Measurements from ENCODE around the gene THRA.

Gene THRA

GRCh38 chr17:40026816-40027613 lies 35.8 kb upstream of the THRA start:
- no peak for DNase-seq (ENCODE audit: low read depth)

DNA sequence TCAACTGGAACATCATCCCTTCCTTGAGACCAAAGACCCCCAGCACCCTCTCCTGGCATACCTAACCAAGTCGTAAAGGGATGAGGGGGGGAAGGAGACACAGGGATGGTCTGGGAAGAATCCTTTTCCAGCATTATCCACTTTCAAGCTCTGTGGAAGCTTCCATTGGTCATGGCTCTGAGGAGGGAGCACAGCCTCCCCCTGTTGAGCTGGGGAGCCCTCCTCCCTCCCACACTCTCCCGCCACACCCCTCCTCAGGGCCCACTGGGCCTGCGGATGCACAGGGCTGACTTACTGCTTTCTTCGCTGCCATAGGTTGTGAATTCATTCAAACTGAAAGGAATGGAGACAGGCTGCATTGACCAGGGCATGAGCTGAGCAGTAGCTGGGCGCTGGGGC lies 35.2 kb upstream of the THRA start:
- DNase-seq (ENCODE audit: low read depth) = no peak

- DNase-seq (ENCODE audit: low read depth) = no peak
Observed at GRCh38 chr17:40028595-40028994, 34.2 kb upstream of the THRA start.

GRCh38 chr17:40031706-40032105 lies 31.1 kb upstream of the THRA start:
- DNase-seq (ENCODE audit: low read depth) = no peak

GRCh38 chr17:40032322-40033320 lies 30.1 kb upstream of the THRA start:
- DNase-seq (ENCODE audit: low read depth) = no peak

DNA sequence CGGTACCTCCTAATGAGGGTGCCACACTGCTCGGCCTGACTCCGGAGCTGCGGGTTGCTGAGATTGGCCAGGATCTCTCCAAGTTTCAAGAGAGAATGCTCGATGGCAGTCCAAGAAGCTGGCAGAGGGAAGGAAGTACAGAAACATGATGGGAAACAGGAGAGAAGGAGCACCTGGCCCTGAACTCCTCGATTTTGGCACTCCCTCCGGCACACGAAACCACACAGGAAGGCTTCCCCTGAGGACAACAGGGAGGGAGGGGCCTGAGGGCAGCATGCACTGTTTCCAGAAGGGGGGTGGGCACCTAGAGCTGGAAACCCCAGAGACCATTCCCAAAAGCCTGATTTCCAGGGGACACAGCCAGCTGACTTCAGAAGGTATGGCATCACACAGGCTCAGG lies 29.4 kb upstream of the THRA start:
- DNase-seq (ENCODE audit: low read depth) = no peak

- no peak for DNase-seq (ENCODE audit: low read depth)
Observed at GRCh38 chr17:40034426-40035161, 28.2 kb upstream of the THRA start.

- peak; percentile 7 for DNase-seq (ENCODE audit: low read depth)
Observed at GRCh38 chr17:40035162-40035559, 27.6 kb upstream of the THRA start.

DNA sequence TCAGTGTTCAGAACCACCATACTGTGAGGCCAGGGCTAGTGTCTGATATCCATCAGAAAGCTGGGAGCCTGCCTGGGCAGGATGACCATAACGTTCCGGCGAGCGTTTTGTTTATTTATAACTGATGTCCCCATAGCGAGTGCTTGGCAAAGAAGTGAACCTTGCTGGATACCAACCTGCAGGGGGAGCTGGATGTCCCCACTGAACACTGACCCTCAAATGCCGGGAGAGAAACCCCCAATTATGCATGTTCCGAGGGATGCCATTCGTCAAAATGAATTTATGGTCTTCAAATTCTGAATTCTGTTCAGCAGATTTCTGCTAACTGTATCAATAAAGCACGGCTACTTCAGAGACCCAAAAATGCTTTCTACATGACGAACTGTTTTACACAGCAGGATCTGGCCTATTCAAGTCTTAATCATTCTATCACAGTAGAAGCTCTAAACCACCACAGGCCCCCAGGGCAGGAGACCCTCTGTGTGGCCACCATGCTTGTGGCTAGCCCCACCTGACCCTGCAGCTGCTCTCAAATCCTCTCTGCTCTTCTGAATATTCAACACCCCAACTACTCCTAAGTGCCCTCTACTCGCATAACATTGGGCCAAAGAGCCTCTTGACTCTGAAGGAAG lies 23.8 kb upstream of the THRA start:
- peak; percentile 61 for DNase-seq (ENCODE audit: low read depth)

GRCh38 chr17:40041196-40041595 lies 21.6 kb upstream of the THRA start:
- no peak for DNase-seq (ENCODE audit: low read depth)

- DNase-seq (ENCODE audit: low read depth) = no peak
Observed at GRCh38 chr17:40056379-40057015, 6.3 kb upstream of the THRA start.

DNA sequence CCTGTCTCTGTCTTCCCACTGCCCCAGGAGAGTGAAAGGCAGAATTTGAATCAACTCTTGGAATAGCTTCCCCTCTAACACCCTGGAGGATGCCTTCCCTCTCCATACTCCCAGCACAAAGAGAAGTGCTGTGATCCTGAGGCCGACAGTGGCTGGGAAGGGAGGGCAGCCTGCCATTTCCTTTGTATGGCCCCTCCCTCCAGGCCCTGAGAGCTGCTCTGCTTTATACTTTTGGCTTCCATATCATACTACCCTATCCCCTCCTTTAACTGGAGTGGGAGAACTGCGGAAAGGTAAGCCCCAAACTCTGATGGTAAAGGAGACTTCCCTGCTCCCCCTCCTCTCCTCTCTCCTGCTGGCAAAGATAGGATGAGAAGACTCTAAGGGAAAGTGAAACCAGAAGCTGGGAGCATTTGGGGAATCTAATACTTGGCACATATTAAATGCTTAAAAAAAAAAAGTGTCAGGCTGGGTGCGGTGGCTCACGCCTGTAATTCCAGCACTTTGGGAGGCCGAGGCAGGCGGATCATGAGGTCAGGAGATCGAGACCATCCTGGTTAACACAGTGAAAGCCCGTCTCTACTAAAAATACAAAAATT lies 4.5 kb upstream of the THRA start:
- no peak for DNase-seq (ENCODE audit: low read depth)

DNA sequence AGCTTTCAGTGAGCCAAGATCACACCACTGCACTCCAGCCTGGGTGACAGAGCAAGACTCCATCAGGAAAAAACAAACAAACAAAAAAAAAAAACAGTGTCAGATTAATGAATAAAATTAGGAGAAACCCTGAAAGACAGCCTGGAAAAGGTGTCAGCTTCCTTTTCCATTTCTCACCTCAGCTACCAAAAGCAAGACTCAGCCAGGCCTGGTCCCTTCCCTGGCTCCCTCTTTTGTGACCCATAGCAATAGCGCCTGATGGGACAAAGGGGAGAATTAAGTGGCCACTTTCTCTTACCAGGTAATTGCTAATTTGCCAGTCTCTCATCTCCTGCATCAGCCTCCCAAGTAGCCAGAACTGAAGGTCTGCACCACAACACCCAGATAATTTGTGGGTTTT lies 3.9 kb upstream of the THRA start:
- no peak for DNase-seq (ENCODE audit: low read depth)

DNA sequence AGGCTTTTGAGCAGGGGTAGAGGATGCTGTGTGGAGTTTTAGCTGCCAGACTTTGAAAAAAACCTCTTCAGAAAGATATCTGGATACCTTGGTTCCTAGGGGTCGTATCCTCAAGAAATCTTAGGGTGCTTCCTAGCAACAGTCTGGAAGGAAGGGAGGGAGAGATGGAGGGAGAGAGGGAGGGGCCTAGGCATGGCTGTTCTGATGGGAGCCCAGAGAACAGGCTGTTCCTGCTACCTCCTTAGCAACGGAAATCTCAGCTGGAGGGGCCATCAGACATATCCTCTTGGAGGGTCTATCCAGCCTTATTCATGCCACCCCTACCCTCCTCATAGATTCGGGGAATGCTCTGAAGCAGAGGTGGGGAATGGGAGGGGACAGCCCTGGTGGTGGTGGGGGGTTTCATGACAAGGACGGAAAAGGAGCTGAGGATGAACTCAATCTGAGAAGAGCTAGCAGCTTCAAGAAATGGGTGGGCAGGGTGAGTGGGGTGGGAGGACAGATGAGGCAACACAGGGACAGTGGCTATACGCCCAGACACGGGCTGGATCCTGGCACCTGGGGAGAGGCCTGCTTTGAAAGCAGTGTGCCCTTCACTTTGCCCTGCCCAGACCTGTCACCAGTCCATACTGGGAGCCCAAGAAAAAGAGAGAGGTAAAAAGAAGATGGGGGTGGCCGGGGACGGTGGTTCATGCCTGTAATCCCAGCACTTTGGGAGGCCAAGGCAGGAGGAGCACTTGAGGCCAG lies 2.9 kb upstream of the THRA start:
- no peak for DNase-seq (ENCODE audit: low read depth)

- no peak for DNase-seq (ENCODE audit: low read depth)
Observed at GRCh38 chr17:40060887-40061608, 1.7 kb upstream of the THRA start.

GRCh38 chr17:40061609-40062038 lies 1.1 kb upstream of the THRA start:
- no peak for DNase-seq (ENCODE audit: low read depth)

GRCh38 chr17:40063187-40063771 lies 514 bp downstream of the THRA start:
- DNase-seq (ENCODE audit: low read depth) = no peak

- DNase-seq (ENCODE audit: low read depth) = no peak
Observed at GRCh38 chr17:40063901-40064531, 1.3 kb downstream of the THRA start.
